Neuronal stem cell (in vitro differentiated cells): ENCODE results near the gene HNRNPH2.

ENCODE experiments used
- DNase-seq: peaks from one replicate; pipeline ENCODE4 v3.0.0-alpha.2; 2013; ENCODE audit warnings: low spot score
- H2AFZ ChIP-seq: one replicate; pipeline ENCODE4 v1.6.1; 2013; ENCODE audit warnings: mild to moderate bottlenecking, low read length, inconsistent platforms
- H2AK5ac ChIP-seq: 2 replicates; pipeline ENCODE4 v1.6.1; 2013; ENCODE audit warnings: low read depth, mild to moderate bottlenecking, inconsistent platforms, low read length, moderate library complexity, mixed read lengths
- H2BK120ac ChIP-seq: 2 replicates; pipeline ENCODE4 v1.6.1; 2013; ENCODE audit warnings: low read depth, mild to moderate bottlenecking, inconsistent platforms, low read length, moderate library complexity, mixed read lengths
- H2BK12ac ChIP-seq: one replicate; pipeline ENCODE4 v1.6.1; 2013; ENCODE audit warnings: low read length, inconsistent platforms
- H2BK15ac ChIP-seq: 2 replicates; pipeline ENCODE4 v1.6.1; 2013; ENCODE audit warnings: mild to moderate bottlenecking, low read length, inconsistent platforms, mixed read lengths
- H2BK5ac ChIP-seq: one replicate; pipeline ENCODE4 v1.6.1; 2013; ENCODE audit warnings: inconsistent platforms, mild to moderate bottlenecking, low read length, moderate library complexity
- H3K14ac ChIP-seq: one replicate; pipeline ENCODE4 v1.6.1; 2013; ENCODE audit warnings: low read length, inconsistent platforms
- H3K18ac ChIP-seq: 2 replicates; pipeline ENCODE4 v1.6.1; 2013; ENCODE audit warnings: low read length, inconsistent platforms
- H3K23ac ChIP-seq: 2 replicates; pipeline ENCODE4 v1.6.1; 2013; ENCODE audit warnings: low read depth, mild to moderate bottlenecking, mixed read lengths, low read length, inconsistent platforms; ENCODE audit not compliant: poor library complexity
- H3K27ac ChIP-seq: replicated peaks from 3 replicates; pipeline ENCODE4 v1.5.1; 2013; ENCODE audit warnings: low read length, inconsistent platforms
- H3K27me3 ChIP-seq, 3 experiments: 2 replicates each; pipeline ENCODE4 v1.6.1; 2013; ENCODE audit warnings: low read length in 3 of 3, mild to moderate bottlenecking in 2 of 3, inconsistent platforms in 1 of 3, low read depth in 1 of 3, mixed read lengths in 1 of 3, moderate library complexity in 1 of 3; ENCODE audit not compliant: control insufficient read depth in 3 of 3, insufficient read depth in 3 of 3
- H3K36me3 ChIP-seq, 2 donors: replicated peaks in 1 of 2; 2 replicates each; pipeline ENCODE4 v1.6.1; 2013; ENCODE audit warnings: low read length in 2 of 2; ENCODE audit not compliant: control insufficient read depth in 2 of 2, insufficient read depth in 2 of 2
- H3K4ac ChIP-seq: 2 replicates; pipeline ENCODE4 v1.6.1; 2013; ENCODE audit warnings: inconsistent platforms, mild to moderate bottlenecking, low read length, moderate library complexity
- H3K4me1 ChIP-seq, 2 donors: 1 replicate in 1 of 2; 2 replicates in 1 of 2; pipeline ENCODE4 v1.6.1; 2013; ENCODE audit warnings: low read length in 2 of 2, low read depth in 1 of 2; ENCODE audit not compliant: control insufficient read depth in 2 of 2, insufficient read depth in 1 of 2
- H3K4me2 ChIP-seq: one replicate; pipeline ENCODE4 v1.6.1; 2013; ENCODE audit warnings: mild to moderate bottlenecking, low read length, inconsistent platforms; ENCODE audit not compliant: insufficient read depth, poor library complexity, severe bottlenecking
- H3K4me3 ChIP-seq, 2 donors: 2 replicates each; pipeline ENCODE4 v1.5.1; 2013; ENCODE audit warnings: low read length in 2 of 2, mild to moderate bottlenecking in 2 of 2, inconsistent platforms in 1 of 2, moderate library complexity in 1 of 2
- H3K79me1 ChIP-seq: one replicate; pipeline ENCODE4 v1.6.1; 2013; ENCODE audit warnings: low read depth, mild to moderate bottlenecking, inconsistent platforms, low read length, moderate library complexity
- H3K9ac ChIP-seq: one replicate; pipeline ENCODE4 v1.6.1; 2013; ENCODE audit warnings: mild to moderate bottlenecking, low read depth, low read length, inconsistent platforms; ENCODE audit not compliant: poor library complexity
- H3K9me3 ChIP-seq, 2 donors: replicated peaks in 1 of 2; 2 replicates each; pipeline versions ENCODE3 to v1.6.1; 2013; ENCODE audit warnings: low read length in 2 of 2, mild to moderate bottlenecking in 2 of 2, inconsistent platforms in 1 of 2, low read depth in 1 of 2, mixed read lengths in 1 of 2, moderate library complexity in 1 of 2; ENCODE audit not compliant: control insufficient read depth in 2 of 2, insufficient read depth in 1 of 2
- H4K8ac ChIP-seq: one replicate; pipeline ENCODE4 v1.6.1; 2013; ENCODE audit warnings: low read depth, mild to moderate bottlenecking, inconsistent platforms, low read length, moderate library complexity
- H4K91ac ChIP-seq: one replicate; pipeline ENCODE4 v1.6.1; 2013; ENCODE audit warnings: low read length, low read depth, mild to moderate bottlenecking, inconsistent platforms; ENCODE audit not compliant: poor library complexity
- WGBS, 2 donors: extraction: QIAGEN DNeasy Blood & Tissue Kit; methylation state at CpG; one replicate each; pipeline ENCODE4 v1.1.7; 2013; ENCODE audit warnings: missing lambda C conversion rate in 2 of 2, mixed read lengths in 1 of 2; ENCODE audit not compliant: insufficient read length in 2 of 2, insufficient replicate concordance in 1 of 2; ENCODE audit errors: extremely low coverage in 2 of 2; 5-methylcytosine and 5-hydroxymethylcytosine counted together

The HNRNPH2 gene

DNA sequence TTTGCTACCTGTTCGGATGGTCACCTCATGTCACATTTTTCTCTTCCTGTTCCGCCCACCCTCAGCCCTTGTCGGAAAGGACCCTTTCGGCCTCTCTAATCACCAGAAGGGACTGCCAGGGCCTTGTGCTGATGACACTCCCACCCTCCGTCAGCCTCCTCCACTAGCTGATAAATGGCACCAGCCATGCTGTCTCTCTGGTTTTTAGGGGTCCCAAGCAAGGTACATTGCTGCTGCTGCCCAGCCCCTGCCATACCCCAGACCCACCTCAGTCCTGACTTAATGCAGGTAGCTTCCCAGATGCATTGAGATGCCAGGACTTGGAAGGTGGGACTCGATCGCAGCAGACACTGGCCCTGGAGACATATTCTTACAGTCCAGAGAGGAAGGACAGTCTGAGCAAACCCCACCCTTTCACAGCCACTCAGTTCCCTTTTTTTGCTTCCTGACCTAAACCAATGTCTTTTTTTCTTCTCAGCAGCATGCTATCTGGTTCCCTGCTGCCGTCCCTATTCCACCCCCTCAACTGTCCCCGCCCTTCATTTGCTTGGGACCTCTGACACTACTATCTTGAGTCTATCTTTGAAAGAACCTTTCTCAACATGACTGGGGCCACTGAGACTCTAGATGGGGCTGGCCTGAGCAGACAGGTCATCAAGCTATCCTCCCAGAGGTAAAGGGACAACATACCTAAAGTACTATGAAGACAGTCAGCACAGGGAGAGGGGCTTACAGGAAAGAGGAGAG, 22.1 kb upstream of the HNRNPH2 start, which contains the start of gene BTK:
Gene BTK (minus strand): TSS at position 397 of the 747 bp plus-strand sequence. CDS start 10,907 bp downstream, outside the sequence.
- Histone ChIP-seq H2AK5ac (no peak within 1 kb of the TSS), H3K36me3 (no peaks in the 10 kb centered on the region), H3K4me3 (no peak within 1 kb of the TSS), H3K9me3 (no peaks in the 10 kb centered on the region), H3K14ac (no peak within 1 kb of the TSS), H2BK120ac (no peak within 1 kb of the TSS), H2AFZ (peak within 1 kb of the TSS; percentile 51), H3K79me1 (no peaks in the 10 kb centered on the region), H4K8ac (no peak within 1 kb of the TSS), H3K27ac (no peak within 1 kb of the TSS), H3K4me1 (peaks cover 0 to 4% of the 10 kb centered on the region in 2 donors), H3K9ac (no peak within 1 kb of the TSS), H3K4ac (no peak within 1 kb of the TSS), H2BK12ac (no peak within 1 kb of the TSS), H3K27me3 (no peaks in the 10 kb centered on the region), H2BK5ac (no peak within 1 kb of the TSS), H3K23ac (no peak within 1 kb of the TSS), H2BK15ac (no peak within 1 kb of the TSS), H4K91ac (no peak within 1 kb of the TSS), H3K4me2 (no peak within 1 kb of the TSS), H3K18ac (no peak within 1 kb of the TSS)
- no peak for DNase-seq
- WGBS, 2 donors, result no CpG with 5 or more reads among the region's 9 CpGs

- no peaks in the 10 kb centered on the region for H3K79me1 ChIP-seq
These were observed 21.5 kb upstream of the HNRNPH2 start for GRCh38 chrX:101386542-101386885.

GRCh38 chrX:101388604-101389003, 19.4 kb upstream of the HNRNPH2 start:
- H3K27ac ChIP-seq, result no peak overlapping the region
- no peak overlapping the region for H4K8ac ChIP-seq
- H2AFZ ChIP-seq, result no peak overlapping the region
- peaks cover 8 to 22% of the 10 kb centered on the region in 2 donors for H3K36me3 ChIP-seq
- H3K9me3 ChIP-seq, result no peaks in the 10 kb centered on the region
- H2BK5ac ChIP-seq, result no peak overlapping the region
- no peak overlapping the region for H2BK120ac ChIP-seq
- peaks cover 3% of the 10 kb centered on the region for H3K79me1 ChIP-seq
- H2AK5ac ChIP-seq, result no peak overlapping the region
- H3K4me1 ChIP-seq, result peaks cover 3 to 9% of the 10 kb centered on the region in 2 donors
- no peak overlapping the region for H2BK15ac ChIP-seq
- H3K23ac ChIP-seq, result no peak overlapping the region
- H3K9ac ChIP-seq, result no peak overlapping the region
- no peaks in the 10 kb centered on the region for H3K27me3 ChIP-seq
- WGBS, 2 donors, result no CpG with 5 or more reads among the region's 3 CpGs
- DNase-seq, result no peak
- H3K18ac ChIP-seq, result no peak overlapping the region
- no peak overlapping the region for H3K4me2 ChIP-seq
- H3K4ac ChIP-seq, result no peak overlapping the region
- no peak overlapping the region for H3K14ac ChIP-seq
- H4K91ac ChIP-seq, result no peak overlapping the region
- no peak overlapping the region for H3K4me3 ChIP-seq
- H2BK12ac ChIP-seq, result no peak overlapping the region

More at GRCh38 chrX:101386542-101386885, 21.5 kb upstream of the HNRNPH2 start:
- H3K36me3 ChIP-seq, result peaks cover 0 to 2% of the 10 kb centered on the region in 2 donors
- peak overlapping the region; percentile 51 for H2AFZ ChIP-seq
- H3K9ac ChIP-seq, result no peak overlapping the region
- H2AK5ac ChIP-seq, result no peak overlapping the region
- no peak overlapping the region for H3K14ac ChIP-seq
- H3K4me2 ChIP-seq, result no peak overlapping the region
- H4K91ac ChIP-seq, result no peak overlapping the region
- H2BK15ac ChIP-seq, result no peak overlapping the region
- no peak overlapping the region for H2BK120ac ChIP-seq
- no peak overlapping the region for H3K27ac ChIP-seq
- no peak overlapping the region for H3K4me3 ChIP-seq
- no peaks in the 10 kb centered on the region for H3K9me3 ChIP-seq
- no peak overlapping the region for H2BK12ac ChIP-seq
- no peaks in the 10 kb centered on the region for H3K27me3 ChIP-seq
- H4K8ac ChIP-seq, result no peak overlapping the region
- no peak overlapping the region for H3K23ac ChIP-seq
- H3K18ac ChIP-seq, result no peak overlapping the region
- H2BK5ac ChIP-seq, result no peak overlapping the region
- H3K4ac ChIP-seq, result no peak overlapping the region
- DNase-seq, result no peak
- H3K4me1 ChIP-seq, result peaks cover 0 to 4% of the 10 kb centered on the region in 2 donors
- WGBS, 2 donors, result no CpG with 5 or more reads among the region's 6 CpGs

DNA sequence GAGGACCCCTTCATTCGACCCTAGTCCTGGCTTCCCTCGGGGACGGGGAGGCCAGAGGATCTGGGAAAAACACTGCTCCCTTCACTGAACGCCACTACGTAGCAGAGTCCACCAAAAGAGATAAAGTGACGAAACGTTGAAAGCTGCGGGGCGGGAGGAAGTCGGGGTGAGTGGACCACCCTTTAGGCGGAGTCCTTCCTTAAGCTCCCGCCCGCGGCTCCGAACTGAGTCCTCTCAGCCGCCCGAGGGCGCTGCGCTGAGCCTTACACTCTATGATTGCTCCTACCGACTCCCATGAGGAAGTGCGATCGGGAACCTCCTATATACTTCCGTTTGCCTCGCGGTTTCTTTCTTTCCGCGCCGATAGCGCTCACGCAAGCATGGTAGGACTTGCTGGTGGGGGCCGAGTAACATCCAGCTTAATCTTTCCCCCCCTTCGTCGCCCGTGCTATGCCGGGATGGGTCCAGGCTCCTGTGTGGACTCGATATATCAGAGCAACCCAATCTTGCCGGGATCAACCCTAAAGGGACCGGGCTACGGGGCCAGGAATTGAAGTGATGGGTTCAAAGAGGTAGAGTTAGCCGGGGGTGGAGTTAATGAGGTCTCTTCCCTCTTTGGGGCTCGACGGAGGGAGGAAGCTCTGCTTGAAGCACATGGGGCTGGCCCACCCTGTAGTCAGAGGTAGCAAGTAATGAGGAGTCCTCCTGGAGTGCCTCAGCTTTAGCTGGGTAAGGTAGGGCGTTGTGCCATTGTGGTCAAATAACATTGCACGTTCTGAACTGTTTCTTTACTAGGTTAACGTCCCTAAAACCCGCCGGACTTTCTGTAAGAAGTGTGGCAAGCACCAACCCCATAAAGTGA, 17.1 kb upstream of the HNRNPH2 start, which contains the start of gene RPL36A:
Gene RPL36A (plus strand): TSS at position 348 of the 862 bp plus-strand sequence. CDS start 33 bp downstream, at position 381.
- no peak within 1 kb of the TSS for H3K4ac ChIP-seq
- WGBS, 2 donors, result no CpG with 5 or more reads among the region's 47 CpGs
- peaks cover 8 to 43% of the 10 kb centered on the region in 2 donors for H3K36me3 ChIP-seq
- H3K4me2 ChIP-seq, result peak within 1 kb of the TSS; percentile 54
- no peak within 1 kb of the TSS for H3K14ac ChIP-seq
- no peaks in the 10 kb centered on the region for H3K9me3 ChIP-seq
- H3K18ac ChIP-seq, result peak within 1 kb of the TSS; percentile 80
- H3K4me3 ChIP-seq, result peak within 1 kb of the TSS; percentile 74 to 97
- no peak within 1 kb of the TSS for H2BK120ac ChIP-seq
- no peak within 1 kb of the TSS for H3K23ac ChIP-seq
- peak within 1 kb of the TSS; percentile 65 for H4K8ac ChIP-seq
- no peak within 1 kb of the TSS for H2BK5ac ChIP-seq
- H2AK5ac ChIP-seq, result no peak within 1 kb of the TSS
- H2BK12ac ChIP-seq, result no peak within 1 kb of the TSS
- no peak within 1 kb of the TSS for H4K91ac ChIP-seq
- H3K79me1 ChIP-seq, result peaks cover 3% of the 10 kb centered on the region
- no peaks in the 10 kb centered on the region for H3K27me3 ChIP-seq
- peak; percentile 70 for DNase-seq
- H3K27ac ChIP-seq, result peak within 1 kb of the TSS; percentile 51
- H2BK15ac ChIP-seq, result no peak within 1 kb of the TSS
- H3K4me1 ChIP-seq, result peaks cover 3 to 9% of the 10 kb centered on the region in 2 donors
- peak within 1 kb of the TSS; percentile 97 for H3K9ac ChIP-seq
- peak within 1 kb of the TSS; percentile 88 for H2AFZ ChIP-seq
